Frontal cortex (tissue), 4 donors: ENCODE data around the gene TXLNG. TPM values are rescaled to one million over a fixed set of nuclear protein-coding genes. Genes with fewer than 3 reads are reported as not detected.
"Not testable (repeated sequence)": the region's sequence is repeated elsewhere in the genome, so short reads cannot be mapped to it uniquely, and the experiment has no call there.

Experiments
- DNase-seq, 2 donors: peaks; one replicate each; pipeline ENCODE4 v3.0.0; 2012; ENCODE audit warnings: low spot score in 2 of 2
- FAIRE-seq: peaks from 2 replicates; lab custom pipeline; 2012; peaks lifted over from hg19 to GRCh38; lab: Jason Lieb, UNC
- total RNA-seq: library from RNA; depleted of rRNA; stranded (reverse); fragments of >200 nt; gene quantifications from one replicate; pipeline ENCODE4 v1.2.3, GENCODE V29; 2014
- donor health status: control.
- donor health status: control.
- donor health status: control.

The TXLNG gene
- 11.8 TPM for total RNA-seq

DNA sequence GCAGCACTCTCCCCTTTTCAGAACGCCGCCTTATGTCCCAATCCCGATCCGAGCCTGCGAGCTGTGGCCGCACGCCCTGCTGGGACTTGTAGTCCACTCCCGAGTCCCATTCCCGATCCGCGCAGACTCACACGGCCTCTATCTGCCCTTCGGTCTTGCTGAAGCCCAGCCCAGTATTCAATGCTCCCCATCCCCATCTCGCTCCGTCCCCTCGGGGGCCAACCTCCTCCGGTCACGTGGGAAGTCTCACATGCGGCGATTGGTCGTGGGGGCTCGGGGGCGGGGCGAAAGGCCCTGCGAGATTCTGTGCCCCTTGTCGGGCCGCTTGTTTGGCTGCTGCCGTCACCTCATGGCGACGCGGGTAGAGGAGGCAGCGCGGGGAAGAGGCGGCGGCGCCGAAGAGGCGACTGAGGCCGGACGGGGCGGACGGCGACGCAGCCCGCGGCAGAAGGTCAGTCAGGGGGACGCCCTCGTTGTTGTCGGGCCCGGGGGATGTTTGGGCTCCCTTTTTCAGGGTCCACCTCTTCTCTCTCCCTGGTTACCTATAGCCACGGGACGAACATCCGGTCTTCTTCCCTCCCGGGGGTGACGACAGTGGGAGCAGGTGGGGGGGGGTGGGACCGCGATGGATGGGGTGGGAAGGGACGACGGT is at the start of gene TXLNG:
TSS of gene TXLNG (plus strand) at position 328 of the 652 bp plus-strand sequence. CDS start at position 350, 22 bp downstream.
- peak; percentile 95 for FAIRE-seq
- peak; percentile 83 to 97 for DNase-seq

DNA sequence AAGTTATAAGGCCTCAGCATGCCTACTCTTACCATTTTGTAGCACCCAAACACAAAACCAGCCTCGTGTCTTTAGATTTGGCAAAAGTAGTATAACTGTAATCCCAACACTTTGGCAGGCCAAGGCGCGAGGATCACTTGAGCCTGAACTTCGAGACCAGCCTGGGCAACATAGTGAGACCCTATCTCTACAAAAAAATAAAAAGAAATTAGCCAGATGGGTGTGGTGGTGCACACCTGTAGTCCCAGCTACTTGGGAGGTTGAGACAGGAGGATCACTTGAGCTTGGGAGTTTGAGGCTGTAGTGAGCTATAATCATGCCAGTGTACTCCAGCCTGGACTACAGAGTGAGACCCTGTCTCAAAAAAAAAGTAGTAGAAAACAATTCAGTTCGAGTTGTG is 49.2 kb upstream of the TXLNG start:
- FAIRE-seq = no peak
- DNase-seq = no peak

DNA sequence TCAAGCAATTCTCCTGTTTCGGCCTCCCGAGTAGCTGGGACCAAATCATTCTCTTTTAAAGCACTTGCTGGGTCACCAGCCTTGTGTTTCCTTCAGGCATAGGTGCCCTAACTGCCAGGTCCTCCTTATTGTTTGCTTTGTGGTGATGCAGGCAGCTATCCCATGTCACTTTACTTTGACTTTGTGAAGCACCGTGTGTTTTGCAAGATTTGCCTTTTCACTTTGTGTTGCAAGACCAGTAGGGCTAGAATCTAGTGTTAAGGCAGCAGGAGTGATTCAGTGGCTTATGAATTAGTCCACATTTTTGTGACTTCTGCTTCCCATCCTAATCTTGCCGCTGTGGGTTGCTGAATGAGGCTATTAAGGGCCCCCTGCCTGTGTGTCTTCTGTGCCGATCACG is 46.7 kb upstream of the TXLNG start:
- no peak for DNase-seq
- no peak for FAIRE-seq

DNA sequence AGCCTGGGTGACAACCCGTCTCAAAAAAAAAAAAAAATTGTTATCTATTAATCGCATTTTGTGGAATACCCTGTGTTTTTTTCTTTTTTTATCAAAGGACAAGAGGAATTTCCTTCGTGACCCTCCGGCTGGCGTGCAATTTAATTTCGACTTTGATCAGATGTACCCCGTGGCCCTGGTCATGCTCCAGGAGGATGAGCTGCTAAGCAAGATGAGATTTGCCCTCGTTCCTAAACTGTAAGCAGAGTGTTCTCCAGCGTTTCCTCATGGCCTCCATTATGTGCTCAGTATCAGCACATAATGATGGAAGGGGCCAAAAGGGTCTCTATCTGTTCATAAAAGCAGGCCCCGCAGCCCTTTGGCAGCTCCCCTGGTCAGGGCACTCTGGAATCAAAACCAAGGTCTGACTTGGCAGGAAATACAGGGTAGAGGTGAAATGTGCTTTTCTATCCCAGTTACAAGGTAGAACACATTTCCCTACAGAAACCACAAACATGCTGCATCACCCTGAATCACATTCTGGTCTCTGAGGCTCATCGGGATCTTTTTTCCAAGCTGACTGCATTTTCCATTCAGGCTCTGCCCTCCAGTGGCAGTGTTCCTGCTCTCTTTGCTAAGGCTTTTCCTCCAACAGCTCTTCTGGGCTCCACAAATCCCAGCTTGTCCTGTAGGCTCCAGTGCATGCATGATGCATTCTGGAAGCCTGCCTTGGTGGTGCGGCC is 42.5 kb upstream of the TXLNG start:
- DNase-seq (no peak), FAIRE-seq (no peak)

DNA sequence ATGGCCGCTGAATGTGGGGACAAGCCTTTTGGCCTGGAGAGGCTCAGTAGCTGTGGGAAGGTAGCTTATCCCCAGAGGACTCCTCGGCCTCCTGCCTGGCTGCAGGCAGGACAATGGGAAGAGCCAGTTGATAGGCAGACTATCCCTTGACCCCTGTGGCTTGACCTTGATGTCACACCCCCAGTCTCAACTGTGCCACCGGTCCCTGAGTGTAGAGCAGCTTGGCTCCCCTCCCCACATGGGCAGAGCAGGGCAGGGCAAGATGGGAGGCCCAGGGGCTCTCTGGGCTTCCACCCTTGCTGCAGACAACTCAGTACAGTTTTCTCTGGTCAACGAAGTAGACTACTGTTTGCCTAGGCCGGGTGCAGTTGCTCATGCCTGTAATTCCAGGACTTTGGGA is 41.2 kb upstream of the TXLNG start:
- FAIRE-seq (no peak), DNase-seq (no peak)

DNA sequence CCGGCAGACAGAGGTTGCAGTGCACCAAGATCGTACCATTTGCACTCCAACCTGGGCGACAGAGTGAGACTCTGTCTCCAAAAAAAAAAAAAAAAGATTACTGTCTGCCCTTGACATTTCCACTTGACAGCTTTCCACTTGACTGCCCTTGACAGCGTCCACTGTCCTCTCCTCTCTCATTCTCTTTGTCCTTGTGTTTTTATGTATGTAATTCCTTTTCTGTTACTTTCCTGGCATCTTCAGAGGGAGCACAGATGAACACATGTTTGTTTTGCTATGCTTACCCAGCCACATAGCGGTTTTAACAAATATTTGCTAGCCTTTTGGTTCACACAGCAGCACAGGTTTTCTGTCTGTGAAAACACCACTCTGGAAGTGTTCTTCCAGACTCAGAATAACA is 40.6 kb upstream of the TXLNG start:
- no peak for DNase-seq
- no peak for FAIRE-seq

DNA sequence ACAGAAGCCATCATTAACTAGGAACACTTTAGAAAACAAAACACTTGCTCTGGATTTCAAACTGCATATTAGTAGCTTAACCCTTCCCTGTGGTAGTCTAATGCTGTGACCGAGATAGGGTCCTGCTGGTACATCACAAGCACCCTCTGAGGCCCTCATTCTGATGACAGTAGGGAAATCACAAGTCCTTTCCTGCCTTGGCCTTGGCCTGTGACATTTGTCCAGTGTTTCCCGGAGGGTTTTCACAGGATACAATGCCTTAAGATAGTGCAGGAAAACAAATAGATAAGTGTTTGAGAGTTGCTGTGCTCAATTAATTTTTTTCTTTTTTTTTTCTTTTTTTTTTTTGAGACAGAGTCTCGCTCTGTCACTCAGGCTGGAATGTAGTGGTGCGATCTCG is 37.8 kb upstream of the TXLNG start:
- no peak for DNase-seq
- no peak for FAIRE-seq

DNA sequence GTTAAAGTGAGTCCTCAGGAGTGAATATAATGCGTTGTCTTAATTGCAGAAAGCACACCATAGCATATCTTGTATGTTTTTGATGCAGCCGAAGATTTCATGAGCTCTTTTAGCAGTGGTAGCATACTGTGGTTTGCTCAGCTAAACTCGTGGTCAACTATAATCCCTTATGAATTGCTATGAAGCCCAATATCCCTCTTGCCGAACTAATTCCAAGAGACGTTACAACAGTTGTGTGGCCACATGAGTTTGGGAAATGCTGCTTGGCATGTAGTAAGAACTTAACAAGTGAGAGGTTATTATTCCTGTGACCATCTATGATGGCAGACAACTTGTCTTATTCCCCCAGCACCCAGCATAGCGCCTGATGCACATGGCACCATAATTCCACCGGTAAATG is 36.1 kb upstream of the TXLNG start:
- FAIRE-seq (no peak), DNase-seq (no peak)

DNA sequence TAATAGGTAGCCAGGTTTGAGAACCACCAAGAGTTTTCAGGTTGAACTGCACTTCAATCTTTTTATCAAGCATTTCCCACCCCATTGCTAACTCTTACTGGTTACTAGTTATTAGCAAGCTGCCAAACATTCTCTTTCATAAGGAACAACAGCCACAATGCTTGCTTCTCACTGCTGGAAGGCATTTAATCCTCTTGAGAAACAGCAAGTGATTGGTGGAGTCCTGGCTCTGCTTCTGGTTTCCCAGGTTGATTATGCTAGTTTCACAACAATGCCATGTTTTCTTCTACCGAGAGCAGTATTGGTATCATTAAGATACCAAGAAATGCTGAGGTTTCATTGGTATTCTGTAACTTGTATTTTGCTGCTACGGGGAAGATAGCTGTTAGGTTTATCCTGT is 32.2 kb upstream of the TXLNG start:
- DNase-seq (no peak), FAIRE-seq (no peak)

DNA sequence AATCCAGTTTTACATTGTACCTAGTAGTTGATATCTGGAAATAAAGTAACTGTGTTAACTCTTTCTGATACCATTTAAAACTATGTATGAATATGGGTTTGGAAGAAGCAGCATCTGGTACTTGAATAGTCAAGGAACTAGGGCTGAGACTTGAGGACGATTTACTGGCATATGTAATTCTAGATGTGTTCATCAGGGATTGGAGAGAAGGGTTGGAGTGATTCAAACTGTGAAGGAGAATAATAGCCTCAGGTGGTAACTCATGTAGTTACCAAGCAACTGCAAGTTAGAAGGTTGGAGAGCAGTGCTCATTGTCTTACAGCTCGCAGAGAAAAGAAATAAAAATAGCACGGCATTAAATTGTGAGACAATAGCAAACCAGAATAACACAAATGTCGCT is 29.5 kb upstream of the TXLNG start:
- FAIRE-seq (no peak), DNase-seq (no peak)

DNA sequence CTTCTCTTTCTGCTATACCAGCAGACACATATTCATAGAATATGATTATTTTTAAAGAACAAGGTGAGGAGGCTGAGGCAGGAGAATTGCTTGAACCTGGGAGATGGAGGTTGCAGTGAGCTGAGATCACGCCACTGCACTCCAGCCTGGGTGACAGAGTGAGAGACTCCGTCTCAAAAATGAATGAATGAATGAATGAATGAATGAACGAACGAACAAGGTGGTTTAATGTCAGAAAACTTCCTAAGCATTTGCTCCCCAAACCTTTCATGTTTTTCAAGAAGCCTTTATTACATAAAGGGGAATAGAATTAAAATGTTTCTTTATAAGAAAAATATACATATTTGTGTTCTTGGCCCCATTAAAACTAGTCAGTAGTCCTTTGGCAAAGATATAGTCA is 24.8 kb upstream of the TXLNG start:
- not testable (repeated sequence) for FAIRE-seq, DNase-seq

DNA sequence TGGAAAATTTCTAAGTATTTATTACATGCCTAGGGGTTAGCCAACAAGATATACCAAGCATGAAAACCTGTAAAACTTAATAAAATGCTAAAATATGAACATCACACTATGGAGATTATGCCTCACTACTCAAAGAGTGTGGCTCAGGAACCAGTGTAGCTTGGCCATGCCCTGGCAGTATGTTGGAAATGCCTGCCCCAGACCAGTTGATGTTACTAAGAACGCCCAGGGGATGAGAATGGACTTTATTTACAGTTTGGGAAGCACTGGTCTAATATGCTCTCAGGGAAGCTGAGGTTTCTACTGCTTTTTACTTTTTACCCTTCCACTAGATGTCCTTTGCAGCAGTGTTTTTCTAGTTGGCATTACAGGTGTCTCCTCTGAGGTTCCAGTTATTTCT is 23.7 kb upstream of the TXLNG start:
- FAIRE-seq (no peak), DNase-seq (no peak)

DNA sequence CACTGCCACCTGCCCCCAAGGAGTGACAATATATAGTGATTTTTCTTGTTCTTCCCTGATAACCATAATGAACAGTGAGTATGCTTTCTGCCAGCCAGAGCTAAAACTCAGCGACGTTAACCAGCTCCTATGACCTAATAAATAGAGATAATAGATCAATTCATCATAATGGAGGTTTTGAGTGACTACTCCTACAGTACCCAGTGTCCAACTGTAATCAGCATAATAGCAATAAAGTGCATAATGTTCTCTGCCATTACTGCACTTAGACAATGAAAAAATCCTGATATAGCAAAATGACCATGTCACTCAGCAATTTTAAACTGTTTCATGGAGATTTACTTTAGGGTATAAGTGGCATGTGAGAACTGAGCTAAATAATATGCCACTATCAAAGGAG is 20.7 kb upstream of the TXLNG start:
- FAIRE-seq (no peak), DNase-seq (no peak)

DNA sequence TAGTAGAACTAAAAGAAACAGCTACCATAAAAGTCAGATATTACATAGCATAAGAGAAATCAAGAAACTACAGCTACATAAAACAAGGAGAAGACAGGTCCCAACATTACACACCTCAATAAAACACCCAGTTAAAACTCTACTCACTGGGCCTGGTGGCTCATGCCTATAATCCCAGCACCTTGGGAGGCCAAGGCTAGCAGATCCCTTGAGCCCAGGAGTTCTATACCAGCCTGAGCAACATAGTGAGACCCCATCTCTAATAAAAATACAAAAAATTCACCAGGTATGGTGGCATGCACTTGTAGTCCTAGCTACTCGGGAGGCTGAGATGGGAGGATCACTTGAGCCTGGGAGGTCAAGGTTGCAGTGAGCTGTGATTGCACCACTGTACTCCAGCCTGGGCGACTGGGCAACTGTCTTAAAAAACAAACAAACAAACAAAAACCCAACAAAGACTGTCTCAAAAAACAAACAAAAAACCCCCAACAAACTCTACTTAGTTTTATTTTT is 15.2 kb upstream of the TXLNG start:
- FAIRE-seq = no peak

DNA sequence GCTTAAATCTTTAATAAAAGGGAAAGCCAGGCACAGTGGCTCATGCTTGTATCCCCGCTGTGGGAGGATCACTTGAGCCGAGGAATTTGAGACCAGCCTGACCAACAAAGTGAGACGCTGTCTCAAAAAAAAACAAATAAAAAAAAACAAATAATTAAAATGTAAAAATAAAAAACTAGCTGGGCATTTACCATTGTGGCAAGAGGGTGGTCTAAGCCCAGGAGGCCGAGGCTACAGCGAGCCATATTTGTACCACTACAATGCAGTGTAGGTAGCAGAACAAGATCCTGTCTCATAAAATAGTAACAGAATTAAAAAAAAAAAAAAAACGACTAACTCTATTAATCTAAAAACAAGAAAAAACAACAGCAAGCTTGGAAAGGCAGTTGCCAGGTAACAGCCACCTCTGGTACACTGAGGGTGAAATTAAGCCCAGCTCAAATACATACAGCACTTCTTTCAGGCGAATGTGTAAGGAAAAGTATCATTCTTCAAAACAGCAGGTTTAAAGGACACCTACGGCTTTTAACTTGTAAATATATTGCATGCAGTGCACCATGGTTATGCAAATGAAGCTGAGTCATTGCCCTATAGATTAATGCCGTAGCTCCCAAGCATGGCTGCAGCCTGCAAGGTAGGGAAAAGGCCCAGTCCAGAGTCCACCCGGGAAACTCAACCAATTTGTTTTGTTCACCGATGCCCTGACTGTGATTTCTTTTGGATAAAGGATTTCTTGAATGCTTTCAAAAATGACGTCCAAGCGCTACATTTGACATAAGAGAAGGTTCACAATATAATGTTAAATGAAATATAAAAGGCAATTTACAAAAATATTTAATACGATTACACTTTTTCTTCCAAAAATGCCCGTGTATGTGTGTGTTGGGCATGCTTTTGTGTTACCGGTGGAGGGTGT is 14.5 kb upstream of the TXLNG start:
- DNase-seq (no peak), FAIRE-seq (no peak)

More for the DNA sequence above, 15.2 kb upstream of the TXLNG start:
- DNase-seq = no peak

DNA sequence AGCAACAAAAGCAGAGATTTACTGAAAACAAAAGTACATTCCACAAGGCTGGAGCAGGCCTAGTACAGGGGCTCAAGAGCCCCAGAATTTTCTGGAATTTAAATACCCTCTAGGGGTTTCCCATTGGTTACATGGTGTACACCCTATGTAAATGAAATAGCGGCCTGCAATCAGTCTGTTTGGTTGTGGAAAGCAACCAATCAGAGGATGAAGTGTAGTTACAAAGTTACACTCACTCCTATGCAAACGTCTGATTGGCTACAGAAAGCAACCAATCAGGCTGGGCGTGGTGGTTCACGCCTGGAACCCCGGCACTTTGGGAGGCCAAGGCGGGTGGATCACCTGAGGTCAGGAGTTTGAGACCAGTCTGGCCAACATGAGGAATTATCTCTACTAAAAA is 13.8 kb upstream of the TXLNG start:
- DNase-seq (no peak), FAIRE-seq (no peak)

DNA sequence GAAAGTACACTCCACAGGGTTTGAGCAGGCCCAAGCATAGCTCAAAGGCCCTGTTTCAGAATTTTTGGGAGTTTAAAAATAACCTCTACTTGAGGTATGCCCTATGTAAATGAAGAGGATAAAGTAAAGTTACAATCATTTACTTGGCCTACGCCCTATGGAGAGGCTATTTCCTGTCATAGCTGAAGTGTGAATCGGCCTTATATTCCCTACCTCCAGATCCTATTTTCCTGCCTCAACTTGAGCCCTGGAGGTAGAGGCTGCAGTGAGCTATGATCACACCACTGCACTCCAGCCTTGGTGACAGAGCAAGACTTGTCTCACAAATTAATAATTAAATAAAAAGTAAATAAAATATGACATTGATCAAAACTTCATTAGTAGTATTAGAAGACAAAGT is 11.5 kb upstream of the TXLNG start:
- FAIRE-seq (no peak), DNase-seq (no peak)

DNA sequence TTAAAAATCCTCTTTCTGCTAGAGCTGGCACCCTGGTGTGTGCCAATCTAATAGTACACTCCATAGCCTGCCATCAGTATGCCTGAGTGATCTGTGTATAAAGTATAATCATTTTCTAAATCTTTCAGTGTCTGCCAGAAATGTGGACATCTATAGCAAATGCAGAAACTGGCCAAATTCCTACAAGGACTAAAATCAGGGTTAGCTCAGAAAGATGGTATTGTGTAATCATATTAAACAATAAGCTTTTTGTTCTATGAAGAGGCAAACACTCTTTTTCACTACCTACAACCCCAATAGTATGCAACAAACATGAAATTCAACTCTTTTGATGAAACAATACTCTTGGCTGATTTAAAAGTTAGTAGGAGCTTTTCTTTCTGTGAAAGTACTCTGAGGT is 7.7 kb upstream of the TXLNG start:
- DNase-seq (no peak), FAIRE-seq (no peak)

DNA sequence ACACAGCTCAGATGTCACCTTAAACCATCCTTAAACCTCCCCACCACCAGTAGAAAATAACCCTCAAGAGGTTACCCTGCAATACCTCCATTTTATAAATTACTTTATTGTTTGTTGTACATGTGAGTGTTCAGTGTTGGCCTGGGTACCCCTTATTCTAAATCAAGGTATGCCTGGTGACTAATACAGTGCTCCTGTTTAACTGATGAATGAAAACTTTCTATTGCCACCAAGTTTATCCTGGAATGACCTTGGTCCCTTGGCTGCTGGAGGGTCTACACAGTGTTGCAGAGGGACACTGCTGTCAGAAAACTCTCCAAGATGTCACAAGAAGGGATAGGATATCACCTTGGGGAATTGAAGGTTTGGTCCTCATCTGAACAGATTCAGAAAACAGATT is 7.3 kb upstream of the TXLNG start:
- FAIRE-seq (no peak), DNase-seq (no peak)

DNA sequence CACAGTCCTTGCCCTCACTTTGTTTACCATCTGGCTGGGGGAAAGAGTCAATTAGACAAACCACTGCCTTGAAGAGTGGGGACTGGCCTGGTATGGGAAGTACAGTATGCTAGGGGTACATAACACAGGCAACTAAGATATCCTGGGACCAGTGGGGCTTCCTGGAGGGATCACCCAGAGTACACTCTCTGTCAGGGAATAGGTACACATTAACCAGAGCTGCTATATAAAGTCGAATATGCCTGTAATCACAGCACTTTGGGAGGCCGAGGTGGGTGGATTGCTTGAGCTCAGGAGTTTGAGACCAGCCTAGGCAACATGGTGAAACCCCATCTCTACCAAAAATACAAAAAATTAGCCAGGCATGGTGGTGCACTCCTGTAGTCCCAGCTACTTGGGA is 6.5 kb upstream of the TXLNG start:
- FAIRE-seq, DNase-seq: not testable (repeated sequence)

DNA sequence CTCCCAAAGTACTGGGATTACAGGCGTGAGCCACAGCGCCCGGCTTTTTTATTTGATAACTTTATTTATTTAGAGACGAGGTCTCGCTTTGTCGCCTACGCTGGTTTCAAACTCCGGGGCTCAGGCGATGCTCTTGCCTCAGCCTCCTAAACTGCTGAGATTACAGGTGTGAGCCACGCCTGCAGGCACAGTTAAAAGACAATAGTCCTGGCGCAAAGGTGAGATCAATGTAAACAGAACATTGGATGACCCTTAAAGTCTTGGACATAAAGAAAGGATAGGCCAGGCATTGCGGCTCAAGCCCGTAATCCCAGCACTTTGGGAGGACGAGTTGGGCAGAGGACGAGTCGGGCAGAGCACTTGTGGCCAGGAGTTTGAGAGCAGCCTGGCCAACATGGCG is 2.8 kb upstream of the TXLNG start:
- DNase-seq = no peak
- FAIRE-seq = no peak
